OCI-LY3 (cell line): ENCODE measurements around the gene TRAM1L1.

Experiments
- H2AFZ ChIP-seq: fragments of 200-600, 300-600 bp; shearing (Covaris generic); 2 replicates; pipeline ENCODE4 v1.6.0; 2014; ENCODE audit warnings: antibody characterized with exemption, low read depth, low read length
- H3K27ac ChIP-seq: fragments of 200-600, 300-600 bp; sonication (generic); 2 replicates; pipeline ENCODE4 v1.5.1; 2014; ENCODE audit warnings: mild to moderate bottlenecking, low read length, moderate library complexity, mixed read lengths
- H3K27me3 ChIP-seq: fragments of 200-600, 300-600 bp; sonication (generic); 2 replicates; pipeline ENCODE4 v1.6.1; 2014; ENCODE audit warnings: low read depth, low read length, mixed read lengths
- H3K36me3 ChIP-seq: fragments of 200-600, 300-600 bp; sonication (generic); replicated peaks from 2 replicates; pipeline ENCODE3; 2014; ENCODE audit warnings: low read depth, low read length, mixed read lengths
- H3K4me1 ChIP-seq: fragments of 300-600, 200-600 bp; sonication (generic); 2 replicates; pipeline ENCODE4 v1.6.1; 2014; ENCODE audit warnings: low read length, mixed read lengths
- H3K4me2 ChIP-seq: fragments of 200-600, 300-600 bp; sonication (generic); 2 replicates; pipeline ENCODE4 v1.6.1; 2014; ENCODE audit warnings: low read length, mixed read lengths
- H3K4me3 ChIP-seq: fragments of 300-600, 200-600 bp; sonication (generic); 2 replicates; pipeline ENCODE4 v1.5.1; 2014; ENCODE audit warnings: antibody characterized with exemption, mild to moderate bottlenecking, low read length, moderate library complexity
- H3K79me2 ChIP-seq: fragments of 300-600, 200-600 bp; shearing (Covaris generic); 2 replicates; pipeline ENCODE4 v1.6.1; 2014; ENCODE audit warnings: mild to moderate bottlenecking, low read length, mixed read lengths
- H3K9ac ChIP-seq: fragments of 300-600, 200-600 bp; shearing (Covaris generic); 2 replicates; pipeline ENCODE4 v1.6.0; 2014; ENCODE audit warnings: mild to moderate bottlenecking, low read length, moderate library complexity
- H3K9me3 ChIP-seq: fragments of 200-600, 300-600 bp; shearing (Covaris generic); 2 replicates; pipeline ENCODE4 v1.6.1; 2014; ENCODE audit warnings: low read length, mixed read lengths; ENCODE audit not compliant: insufficient read depth
- H4K20me1 ChIP-seq: fragments of 200-600, 300-600 bp; sonication (generic); 2 replicates; pipeline ENCODE4 v1.6.1; 2016; ENCODE audit warnings: low read length, mixed read lengths; ENCODE audit not compliant: insufficient read depth
- CTCF ChIP-seq: fragments of 200-600, 300-600 bp; sonication (generic); IDR thresholded peaks from 2 replicates; pipeline ENCODE4 v1.5.1; 2014; ENCODE audit warnings: antibody characterized with exemption, low read length, low read depth
- EZH2phosphoT487 ChIP-seq: fragments of 200-600 bp; shearing (Covaris generic); IDR thresholded peaks from 2 replicates; pipeline ENCODE4 v1.6.1; 2018; ENCODE audit warnings: antibody characterized with exemption, mixed run types, low read depth

The TRAM1L1 gene

GRCh38 chr4:117084866-117085701 is at the start of gene TRAM1L1:
Gene TRAM1L1, minus strand, starts transcription at chr4:117085576. Its CDS starts 183 bp downstream, at chr4:117085393.
- no peaks in the 10 kb centered on the region for H3K27me3 ChIP-seq
- H3K9me3 ChIP-seq = no peaks in the 10 kb centered on the region
- no peak within 1 kb of the TSS for H3K4me2 ChIP-seq
- H3K4me1 ChIP-seq = no peaks in the 10 kb centered on the region
- no peaks in the 10 kb centered on the region for H3K36me3 ChIP-seq
- H3K27ac ChIP-seq = no peak within 1 kb of the TSS
- TF ChIP-seq CTCF (no peak), EZH2phosphoT487 (no peak)
- no peaks in the 10 kb centered on the region for H3K79me2 ChIP-seq
- H2AFZ ChIP-seq = no peak within 1 kb of the TSS
- no peak within 1 kb of the TSS for H3K9ac ChIP-seq
- no peak within 1 kb of the TSS for H3K4me3 ChIP-seq
- H4K20me1 ChIP-seq = no peaks in the 10 kb centered on the region

- Histone ChIP-seq H3K4me2 (peak overlapping the region; percentile 70), H3K9me3 (no peaks in the 10 kb centered on the region), H3K27me3 (no peaks in the 10 kb centered on the region), H3K4me3 (peak overlapping the region; percentile 62), H3K9ac (peak overlapping the region; percentile 39; the same call in 1 of the 2 replicates), H4K20me1 (no peaks in the 10 kb centered on the region), H3K27ac (no peak overlapping the region), H2AFZ (peak overlapping the region; percentile 91), H3K4me1 (peaks cover 9% of the 10 kb centered on the region; the same call in 1 of the 2 replicates), H3K79me2 (no peaks in the 10 kb centered on the region), H3K36me3 (no peaks in the 10 kb centered on the region)
- peak; percentile 82 for TF ChIP-seq CTCF
- no peak for TF ChIP-seq EZH2phosphoT487
These were observed 49.0 kb upstream of the TRAM1L1 start for GRCh38 chr4:117134386-117134785.

GRCh38 chr4:117096886-117097285 is 11.5 kb upstream of the TRAM1L1 start:
- no peaks in the 10 kb centered on the region for H3K79me2 ChIP-seq
- H3K9ac ChIP-seq = no peak overlapping the region
- no peaks in the 10 kb centered on the region for H3K36me3 ChIP-seq
- H3K9me3 ChIP-seq = no peaks in the 10 kb centered on the region
- TF ChIP-seq EZH2phosphoT487 (no peak), CTCF (no peak)
- peak overlapping the region; percentile 37; the same call in 1 of the 2 replicates for H2AFZ ChIP-seq
- no peaks in the 10 kb centered on the region for H4K20me1 ChIP-seq
- no peak overlapping the region for H3K4me2 ChIP-seq
- no peaks in the 10 kb centered on the region for H3K27me3 ChIP-seq
- H3K27ac ChIP-seq = no peak overlapping the region
- no peak overlapping the region for H3K4me3 ChIP-seq
- H3K4me1 ChIP-seq = no peaks in the 10 kb centered on the region

GRCh38 chr4:117096462-117096861 is 11.1 kb upstream of the TRAM1L1 start:
- Histone ChIP-seq H3K36me3 (no peaks in the 10 kb centered on the region), H2AFZ (peak overlapping the region; percentile 37; the same call in 1 of the 2 replicates), H3K4me3 (no peak overlapping the region), H3K79me2 (no peaks in the 10 kb centered on the region), H3K27me3 (no peaks in the 10 kb centered on the region), H3K9me3 (no peaks in the 10 kb centered on the region), H3K27ac (no peak overlapping the region), H3K9ac (no peak overlapping the region), H4K20me1 (no peaks in the 10 kb centered on the region), H3K4me2 (no peak overlapping the region), H3K4me1 (no peaks in the 10 kb centered on the region)
- TF ChIP-seq CTCF = no peak
- no peak for TF ChIP-seq EZH2phosphoT487
